Adrenal gland (tissue), 12 donors: ENCODE measurements around the gene CELF5. TPM values are rescaled to one million over a fixed set of nuclear protein-coding genes. Genes with fewer than 3 reads are reported as not detected.

ENCODE experiments used
- DNase-seq, 7 donors: peaks; one replicate each; pipeline ENCODE4 v3.0.0-alpha.2; 2019 to 2020
- H3K27ac ChIP-seq, 5 donors: fragments of 200-600 bp; sonication (generic) in 4 of 5; 1 replicate in 3 of 5; 2 replicates in 2 of 5; pipeline versions ENCODE4 v1.5.1 to v1.8.0; 2016 to 2020; ENCODE audit warnings: mild to moderate bottlenecking in 1 of 5
- H3K27me3 ChIP-seq: fragments of 200-600 bp; 2 replicates; pipeline ENCODE4 v1.8.0; 2021
- H3K36me3 ChIP-seq, 2 donors: fragments of 200-600 bp; replicated peaks in 1 of 2; 1 replicate in 1 of 2; 2 replicates in 1 of 2; pipeline versions ENCODE4 v1.5.1 to v1.8.0; 2018 to 2022
- H3K4me1 ChIP-seq, 2 donors: fragments of 200-600 bp; replicated peaks in 1 of 2; 1 replicate in 1 of 2; 2 replicates in 1 of 2; pipeline versions ENCODE4 v1.5.1 to v1.8.0; 2018 to 2021
- H3K4me3 ChIP-seq, 4 donors: fragments of 200-600 bp; sonication (generic) in 3 of 4; one replicate each; pipeline ENCODE4 v1.5.1; 2016 to 2018
- H3K9me3 ChIP-seq, 3 donors: fragments of 200-600 bp; sonication (generic) in 1 of 3; replicated peaks in 1 of 3; 1 replicate in 2 of 3; 2 replicates in 1 of 3; pipeline versions ENCODE4 v1.5.1 to v1.8.0; 2016 to 2021
- POLR2A ChIP-seq, 2 donors: fragments of 450-650 bp; IDR thresholded peaks; one replicate each; pipeline ENCODE4 v1.6.1; 2017; ENCODE audit warnings: antibody characterized with exemption in 2 of 2, mild to moderate bottlenecking in 2 of 2, moderate library complexity in 1 of 2
- WGBS, 4 donors: extraction: QIAGEN DNeasy Blood & Tissue Kit in 2 of 4; methylation state at CpG; one replicate each; pipeline versions ENCODE4 v1.1.5 to v1.1.7; 2013 to 2017; 5-methylcytosine and 5-hydroxymethylcytosine counted together
- intact Hi-C, 2 donors: fragments of 100-400 bp; cut with DNase I; formaldehyde crosslinking; loops; one replicate each; pipeline versions ENCODE4 v1.14.1 to v1.15.0; 2022 to 2023
- polyA plus RNA-seq, 3 donors: library from polyadenylated mRNA; stranded (reverse); fragments of 200-250 nt in 2 of 3; fragments of 350-450 nt in 1 of 3; fragmentation: Illumina TruSeq in 1 of 3; extraction: RNeasy Lipid Tissue Mini Kit (QIAGEN cat#74804) in 1 of 3; gene quantifications; one replicate each; pipeline ENCODE4 v1.2.3, GENCODE V29; 2013 to 2014
- total RNA-seq, 9 donors: library from RNA; depleted of rRNA in 4 of 9; stranded (reverse); fragments of >200 nt in 4 of 9; fragments of 120-200 nt in 1 of 9; fragmentation: NEBNext Ultra II Directional in 1 of 9; extraction: Animal tissue kit (Norgen Biotek cat#: 25700) in 1 of 9; gene quantifications; one replicate each; pipeline versions ENCODE4 v1.1.0 to v1.2.4, GENCODE V29; 2013 to 2023
- TF ChIP-seq, protein P1 (sequence below), 6 experiments: fragments of 450-650 bp in 4 of 6; fragments of 200-600 bp in 2 of 6; sonication (generic) in 1 of 6; IDR thresholded peaks; 1 replicate in 5 of 6; 2 replicates in 1 of 6; pipeline versions ENCODE4 v1.5.1 to v1.8.0; 2016 to 2021; ENCODE audit warnings: antibody characterized with exemption in 6 of 6, mild to moderate bottlenecking in 2 of 6, moderate library complexity in 1 of 6
- donor health status: healthy with polysubstance abuse.
- donor health status: Bipolar disorder and iron deficiency.
- donor health status: DM: yes; HTN: yes; CAD: no.
- donor health status: DM: no; HTN: no; CAD: no.
- donor health status: DM: no; HTN: no; CAD: no.
- donor health status: DM: yes; HTN: yes; CAD: no.

Gene CELF5
- total and polyA plus RNA-seq, 12 donors: 0.08 to 1.6 (median 0.58) TPM; not detected in 4

DNA sequence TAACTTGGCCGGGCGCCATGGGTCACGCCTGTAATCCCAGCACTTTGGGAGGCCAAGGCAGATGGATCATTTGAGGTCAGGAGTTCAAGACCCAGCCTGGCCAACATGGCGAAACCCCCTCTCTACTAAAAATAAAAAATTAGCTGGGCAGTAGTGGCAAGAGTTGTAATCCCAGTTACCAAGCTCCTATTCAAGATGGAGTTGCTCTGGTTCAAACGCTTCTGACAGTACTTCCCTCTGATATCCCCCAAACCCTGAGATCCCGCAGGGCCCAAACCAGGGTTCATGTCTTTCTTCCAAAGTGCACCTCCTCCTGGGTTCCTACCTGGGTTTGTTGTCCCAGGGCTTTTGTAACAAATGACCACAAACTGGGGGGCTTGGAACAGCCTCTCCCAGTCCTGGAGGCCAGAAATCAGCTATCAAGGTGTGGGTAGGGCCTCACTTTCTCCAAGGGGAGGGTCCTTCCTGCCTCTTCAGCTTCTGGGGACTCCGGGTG lies 13.7 kb downstream of the CELF5 start:
- Histone ChIP-seq H3K36me3 (no peaks in the 10 kb centered on the region), H3K9me3 (no peaks in the 10 kb centered on the region), H3K27me3 (no peaks in the 10 kb centered on the region), H3K27ac (no peak overlapping the region), H3K4me3 (no peak overlapping the region), H3K4me1 (no peaks in the 10 kb centered on the region)
- DNase-seq: no peak
- 77 to 86% (median 80%) methylated on average over 5 to 7 of the region's 7 CpGs for WGBS, 4 donors
- intact Hi-C loops: no loop called here
- TF ChIP-seq, protein P1, sequence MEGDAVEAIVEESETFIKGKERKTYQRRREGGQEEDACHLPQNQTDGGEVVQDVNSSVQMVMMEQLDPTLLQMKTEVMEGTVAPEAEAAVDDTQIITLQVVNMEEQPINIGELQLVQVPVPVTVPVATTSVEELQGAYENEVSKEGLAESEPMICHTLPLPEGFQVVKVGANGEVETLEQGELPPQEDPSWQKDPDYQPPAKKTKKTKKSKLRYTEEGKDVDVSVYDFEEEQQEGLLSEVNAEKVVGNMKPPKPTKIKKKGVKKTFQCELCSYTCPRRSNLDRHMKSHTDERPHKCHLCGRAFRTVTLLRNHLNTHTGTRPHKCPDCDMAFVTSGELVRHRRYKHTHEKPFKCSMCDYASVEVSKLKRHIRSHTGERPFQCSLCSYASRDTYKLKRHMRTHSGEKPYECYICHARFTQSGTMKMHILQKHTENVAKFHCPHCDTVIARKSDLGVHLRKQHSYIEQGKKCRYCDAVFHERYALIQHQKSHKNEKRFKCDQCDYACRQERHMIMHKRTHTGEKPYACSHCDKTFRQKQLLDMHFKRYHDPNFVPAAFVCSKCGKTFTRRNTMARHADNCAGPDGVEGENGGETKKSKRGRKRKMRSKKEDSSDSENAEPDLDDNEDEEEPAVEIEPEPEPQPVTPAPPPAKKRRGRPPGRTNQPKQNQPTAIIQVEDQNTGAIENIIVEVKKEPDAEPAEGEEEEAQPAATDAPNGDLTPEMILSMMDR (IDR thresholded peaks at IDR 0.05): no peak
- no peak for TF ChIP-seq POLR2A (IDR thresholded peaks at IDR 0.05)

DNA sequence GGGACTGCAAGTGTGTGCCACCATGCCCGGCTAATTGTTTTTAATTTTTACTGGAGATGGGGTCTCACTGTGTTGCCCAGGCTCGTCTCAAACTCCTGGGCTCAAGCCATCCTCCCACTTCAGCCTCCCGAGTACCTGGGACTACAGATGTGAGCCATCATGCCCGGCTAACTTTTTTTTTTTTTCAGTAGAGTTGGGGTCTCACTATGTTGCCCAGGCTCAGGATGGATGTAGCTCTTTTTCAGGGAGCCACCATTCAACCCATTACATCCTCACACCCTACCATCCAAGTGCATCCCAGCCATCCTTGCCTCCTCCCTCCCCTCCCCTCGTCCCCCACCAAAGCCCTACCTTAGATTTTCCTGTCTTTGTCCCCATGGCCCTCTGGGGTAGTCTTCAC lies 14.9 kb downstream of the CELF5 start:
- WGBS, 4 donors: 62 to 77% (median 71%) methylated on average over 5 of the region's 5 CpGs
- Histone ChIP-seq H3K27me3 (no peaks in the 10 kb centered on the region), H3K27ac (no peak overlapping the region), H3K4me1 (no peaks in the 10 kb centered on the region), H3K9me3 (no peaks in the 10 kb centered on the region), H3K4me3 (no peak overlapping the region), H3K36me3 (no peaks in the 10 kb centered on the region)
- intact Hi-C loops: no loop called here
- TF ChIP-seq, protein P1 (IDR thresholded peaks at IDR 0.05): no peak
- no peak for TF ChIP-seq POLR2A (IDR thresholded peaks at IDR 0.05)
- DNase-seq: no peak

DNA sequence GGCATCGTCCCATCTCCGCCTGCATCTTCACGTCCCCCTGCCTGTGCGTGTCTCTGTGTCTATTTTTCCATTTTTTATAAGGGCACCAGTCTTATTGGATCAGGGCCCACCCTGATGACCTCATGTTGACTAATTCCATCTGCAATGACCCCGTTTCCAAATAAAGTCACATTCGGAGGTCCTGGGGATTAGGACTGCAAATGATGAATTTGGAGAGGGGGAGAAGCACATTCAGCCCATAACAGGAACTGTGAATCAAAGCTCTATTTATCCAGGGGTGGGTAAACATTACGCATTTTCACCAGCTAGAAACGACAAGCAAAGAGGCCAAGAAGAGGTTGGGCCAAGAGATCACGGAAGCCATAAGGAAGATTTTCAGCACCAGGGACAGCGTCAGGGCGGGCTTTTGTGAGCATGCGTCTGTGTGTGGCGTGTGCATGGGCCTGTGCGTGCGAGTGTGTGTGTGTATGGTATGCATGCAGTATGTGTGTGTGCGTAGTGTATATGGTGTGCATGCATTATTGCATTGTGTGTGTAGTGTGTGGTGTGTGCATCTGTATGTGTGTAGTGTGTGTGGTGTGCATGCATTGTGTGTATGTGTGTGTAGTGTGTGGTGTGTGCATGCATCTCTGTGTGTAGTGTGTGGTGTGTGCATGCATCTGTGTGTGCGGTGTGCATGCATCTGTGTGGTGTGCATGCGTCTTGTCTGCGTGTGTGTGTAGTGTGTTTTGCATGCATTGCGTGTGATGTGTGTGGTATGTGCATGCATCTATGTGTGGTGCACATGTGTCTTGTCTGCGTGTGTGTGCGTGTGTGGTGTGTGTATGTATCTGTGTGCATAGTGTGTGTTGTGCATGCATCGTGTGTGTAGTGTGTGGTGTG lies 19.6 kb downstream of the CELF5 start:
- peak in 5 of 7 donors; percentile 35 to 55 (median 48) for DNase-seq
- intact Hi-C loops: no loop called here
- Histone ChIP-seq H3K27ac (no peak overlapping the region), H3K4me1 (no peaks in the 10 kb centered on the region), H3K27me3 (no peaks in the 10 kb centered on the region), H3K9me3 (no peaks in the 10 kb centered on the region), H3K36me3 (no peaks in the 10 kb centered on the region), H3K4me3 (no peak overlapping the region)
- TF ChIP-seq POLR2A (IDR thresholded peaks at IDR 0.05): no peak
- TF ChIP-seq, protein P1 (IDR thresholded peaks at IDR 0.05): no peak
- 40 to 43% (median 41%) methylated on average over 22 to 23 of the region's 23 CpGs for WGBS, 4 donors

DNA sequence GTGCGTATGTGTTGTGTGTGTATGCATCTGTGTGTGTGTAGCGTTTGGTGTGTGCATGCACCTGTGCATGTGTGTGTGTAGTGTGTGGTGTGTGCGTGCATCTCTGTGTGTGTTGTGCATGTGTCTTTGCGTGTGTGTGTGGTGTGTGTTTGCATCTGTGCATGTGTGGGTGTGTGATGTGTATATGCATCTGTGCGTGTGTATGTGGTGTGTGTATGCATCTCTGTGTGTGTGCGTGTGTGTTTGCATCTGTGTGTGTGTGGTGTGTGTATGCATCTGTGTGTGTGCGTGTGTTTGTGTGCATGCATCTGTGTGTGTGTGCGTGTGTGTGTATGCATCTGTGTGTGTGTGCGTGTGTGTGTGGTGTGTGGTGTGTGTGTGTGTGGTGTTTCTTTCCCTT lies 20.6 kb downstream of the CELF5 start:
- intact Hi-C loops: no loop called here
- no peaks in the 10 kb centered on the region for H3K27me3 ChIP-seq
- no peaks in the 10 kb centered on the region for H3K4me1 ChIP-seq
- WGBS, 4 donors: 71 to 87% (median 79%) methylated on average over 8 to 9 of the region's 9 CpGs
- H3K4me3 ChIP-seq: no peak overlapping the region
- TF ChIP-seq POLR2A (IDR thresholded peaks at IDR 0.05): no peak
- TF ChIP-seq, protein P1 (IDR thresholded peaks at IDR 0.05): no peak
- H3K27ac ChIP-seq: no peak overlapping the region
- DNase-seq: no peak
- H3K36me3 ChIP-seq: no peaks in the 10 kb centered on the region
- no peaks in the 10 kb centered on the region for H3K9me3 ChIP-seq
